HepG2 (cell line): ENCODE results near the gene ERV3-1. TPM values are rescaled to one million over a fixed set of nuclear protein-coding genes. Genes with fewer than 3 reads are reported as not detected.

Source experiments
- ADNP ChIP-seq: sonication (generic); formaldehyde crosslinking; IDR thresholded peaks from 2 replicates; pipeline ENCODE4 v1.4.0; 2020; ENCODE audit warnings: missing genetic modification reagents
- HNRNPUL1 ChIP-seq: fragments of 200-400 bp; formaldehyde crosslinking; IDR thresholded peaks from 2 replicates; pipeline ENCODE4 v1.6.1; 2017; ENCODE audit warnings: low read depth, mild to moderate bottlenecking, low read length, moderate library complexity
- SRY ChIP-seq: sonication (generic); formaldehyde crosslinking; IDR thresholded peaks from 2 replicates; pipeline ENCODE4 v1.8.0; 2022; ENCODE audit warnings: mild to moderate bottlenecking, missing genetic modification reagents
- SSRP1 ChIP-seq: IDR thresholded peaks from 2 replicates; pipeline ENCODE4 v1.6.1; 2016; ENCODE audit warnings: control low read depth
- TSC22D2 ChIP-seq: sonication (generic); formaldehyde crosslinking; IDR thresholded peaks from 2 replicates; pipeline ENCODE4 v1.5.1; 2020; ENCODE audit warnings: missing genetic modification reagents, mild to moderate bottlenecking, borderline replicate concordance
- ZC3H13 ChIP-seq: sonication (generic); formaldehyde crosslinking; IDR thresholded peaks from 2 replicates; pipeline ENCODE4 v1.8.1; 2023; ENCODE audit warnings: mild to moderate bottlenecking, missing genetic modification reagents, moderate library complexity
- ZC3H4 ChIP-seq: sonication (generic); formaldehyde crosslinking; IDR thresholded peaks from 2 replicates; pipeline ENCODE4 v1.4.0; 2020; ENCODE audit warnings: missing genetic modification reagents, borderline replicate concordance
- ZNF280B ChIP-seq: sonication (generic); formaldehyde crosslinking; IDR thresholded peaks from 2 replicates; pipeline ENCODE4 v1.5.0; 2020; ENCODE audit warnings: missing genetic modification reagents, mild to moderate bottlenecking, borderline replicate concordance
- ZNF343 ChIP-seq: sonication (generic); formaldehyde crosslinking; IDR thresholded peaks from 2 replicates; pipeline ENCODE4 v1.4.0; 2020; ENCODE audit warnings: mild to moderate bottlenecking, missing genetic modification reagents
- ZNF441 ChIP-seq: sonication (generic); formaldehyde crosslinking; IDR thresholded peaks from 2 replicates; pipeline ENCODE4 v1.7.0; 2021; ENCODE audit warnings: missing genetic modification reagents, borderline replicate concordance
- ZNF564 ChIP-seq: sonication (generic); formaldehyde crosslinking; IDR thresholded peaks from 2 replicates; pipeline ENCODE4 v1.8.1; 2023; ENCODE audit warnings: mild to moderate bottlenecking, missing genetic modification reagents
- polyA plus RNA-seq, 8 experiments: library from polyadenylated mRNA; depleted of rRNA in 3 of 8; stranded (reverse) in 7 of 8; unstranded in 1 of 8; fragments of >200 nt; fragmentation: Illumina TruSeq in 4 of 8; extraction: Trizol in 4 of 8; gene quantifications; 2 replicates each; pipeline versions ENCODE4 v1.2.1 to v1.2.3, GENCODE V29; 2011 to 2016; ENCODE audit warnings: low read depth in 4 of 8, missing spikeins in 1 of 8, mixed read lengths in 1 of 8; ENCODE audit not compliant: insufficient read depth in 1 of 8
- total RNA-seq, 5 experiments: library from RNA; depleted of rRNA; stranded (reverse); fragments of >200 nt; fragmentation: Illumina TruSeq; extraction: Trizol; gene quantifications; 2 replicates each; pipeline ENCODE4 v1.2.3, GENCODE V29; 2016; ENCODE audit warnings: low read depth in 1 of 5
- TF ChIP-seq, protein P1 (sequence below), 2 experiments: fragments of 450-650 bp in 1 of 2; sonication (generic) in 1 of 2; formaldehyde crosslinking in 1 of 2; IDR thresholded peaks; 2 replicates each; pipeline versions ENCODE4 v1.6.1 to v1.8.0; 2016 to 2022; ENCODE audit warnings: antibody characterized with exemption in 1 of 2, mild to moderate bottlenecking in 1 of 2, missing genetic modification reagents in 1 of 2
- TF ChIP-seq, protein P2 (sequence below): sonication (generic); formaldehyde crosslinking; IDR thresholded peaks from 2 replicates; pipeline ENCODE4 v1.4.0; 2020; ENCODE audit warnings: low read depth, missing genetic modification reagents
- TF ChIP-seq, protein P3 (sequence below): IDR thresholded peaks from 2 replicates; pipeline ENCODE4 v1.6.1; 2018; ENCODE audit warnings: missing genetic modification reagents, mild to moderate bottlenecking, missing compliant biosample characterization

ERV3-1 gene
- total and polyA plus RNA-seq, 2 of the 13 experiments (the other 11 are each of a cell fraction or from before 2014, with no cell fraction given) = 20.4 to 86.3 TPM

DNA sequence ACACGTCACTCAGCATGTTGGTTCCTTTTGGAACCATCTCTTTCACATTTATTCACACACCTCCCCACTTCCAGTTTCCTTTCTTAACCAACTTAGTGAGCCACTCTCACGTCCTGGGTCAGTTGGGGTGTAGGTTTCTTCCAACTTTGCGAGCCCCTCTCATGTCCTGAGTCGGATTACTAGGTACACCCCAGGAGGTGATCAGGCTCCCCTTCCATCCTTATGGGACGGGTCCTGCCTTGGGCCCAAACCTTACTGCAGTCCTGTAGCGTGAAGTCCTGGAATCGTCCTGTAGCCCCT is 7.7 kb downstream of the ERV3-1 start (continued):
- TF ChIP-seq, protein P1, sequence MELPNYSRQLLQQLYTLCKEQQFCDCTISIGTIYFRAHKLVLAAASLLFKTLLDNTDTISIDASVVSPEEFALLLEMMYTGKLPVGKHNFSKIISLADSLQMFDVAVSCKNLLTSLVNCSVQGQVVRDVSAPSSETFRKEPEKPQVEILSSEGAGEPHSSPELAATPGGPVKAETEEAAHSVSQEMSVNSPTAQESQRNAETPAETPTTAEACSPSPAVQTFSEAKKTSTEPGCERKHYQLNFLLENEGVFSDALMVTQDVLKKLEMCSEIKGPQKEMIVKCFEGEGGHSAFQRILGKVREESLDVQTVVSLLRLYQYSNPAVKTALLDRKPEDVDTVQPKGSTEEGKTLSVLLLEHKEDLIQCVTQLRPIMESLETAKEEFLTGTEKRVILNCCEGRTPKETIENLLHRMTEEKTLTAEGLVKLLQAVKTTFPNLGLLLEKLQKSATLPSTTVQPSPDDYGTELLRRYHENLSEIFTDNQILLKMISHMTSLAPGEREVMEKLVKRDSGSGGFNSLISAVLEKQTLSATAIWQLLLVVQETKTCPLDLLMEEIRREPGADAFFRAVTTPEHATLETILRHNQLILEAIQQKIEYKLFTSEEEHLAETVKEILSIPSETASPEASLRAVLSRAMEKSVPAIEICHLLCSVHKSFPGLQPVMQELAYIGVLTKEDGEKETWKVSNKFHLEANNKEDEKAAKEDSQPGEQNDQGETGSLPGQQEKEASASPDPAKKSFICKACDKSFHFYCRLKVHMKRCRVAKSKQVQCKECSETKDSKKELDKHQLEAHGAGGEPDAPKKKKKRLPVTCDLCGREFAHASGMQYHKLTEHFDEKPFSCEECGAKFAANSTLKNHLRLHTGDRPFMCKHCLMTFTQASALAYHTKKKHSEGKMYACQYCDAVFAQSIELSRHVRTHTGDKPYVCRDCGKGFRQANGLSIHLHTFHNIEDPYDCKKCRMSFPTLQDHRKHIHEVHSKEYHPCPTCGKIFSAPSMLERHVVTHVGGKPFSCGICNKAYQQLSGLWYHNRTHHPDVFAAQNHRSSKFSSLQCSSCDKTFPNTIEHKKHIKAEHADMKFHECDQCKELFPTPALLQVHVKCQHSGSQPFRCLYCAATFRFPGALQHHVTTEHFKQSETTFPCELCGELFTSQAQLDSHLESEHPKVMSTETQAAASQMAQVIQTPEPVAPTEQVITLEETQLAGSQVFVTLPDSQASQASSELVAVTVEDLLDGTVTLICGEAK (IDR thresholded peaks at IDR 0.05) = no peak
- TF ChIP-seq, protein P1 (CRISPR knock-in tag; IDR thresholded peaks at IDR 0.05) = peak; percentile 55; the same call in 1 of the 2 replicates
- TF ChIP-seq ZNF441 (CRISPR knock-in tag) = no peak
- peak; percentile 100 for TF ChIP-seq SSRP1 (CRISPR knock-in tag)
- 0 out of 2 replicates have a peak, but pooled peaks have one; percentile 89 for TF ChIP-seq ZC3H4 (CRISPR knock-in tag)
- no peak for TF ChIP-seq ZNF564 (CRISPR knock-in tag)
- TF ChIP-seq SRY (CRISPR knock-in tag) = no peak; the same call in 1 of the 2 replicates
- TF ChIP-seq, protein P2, sequence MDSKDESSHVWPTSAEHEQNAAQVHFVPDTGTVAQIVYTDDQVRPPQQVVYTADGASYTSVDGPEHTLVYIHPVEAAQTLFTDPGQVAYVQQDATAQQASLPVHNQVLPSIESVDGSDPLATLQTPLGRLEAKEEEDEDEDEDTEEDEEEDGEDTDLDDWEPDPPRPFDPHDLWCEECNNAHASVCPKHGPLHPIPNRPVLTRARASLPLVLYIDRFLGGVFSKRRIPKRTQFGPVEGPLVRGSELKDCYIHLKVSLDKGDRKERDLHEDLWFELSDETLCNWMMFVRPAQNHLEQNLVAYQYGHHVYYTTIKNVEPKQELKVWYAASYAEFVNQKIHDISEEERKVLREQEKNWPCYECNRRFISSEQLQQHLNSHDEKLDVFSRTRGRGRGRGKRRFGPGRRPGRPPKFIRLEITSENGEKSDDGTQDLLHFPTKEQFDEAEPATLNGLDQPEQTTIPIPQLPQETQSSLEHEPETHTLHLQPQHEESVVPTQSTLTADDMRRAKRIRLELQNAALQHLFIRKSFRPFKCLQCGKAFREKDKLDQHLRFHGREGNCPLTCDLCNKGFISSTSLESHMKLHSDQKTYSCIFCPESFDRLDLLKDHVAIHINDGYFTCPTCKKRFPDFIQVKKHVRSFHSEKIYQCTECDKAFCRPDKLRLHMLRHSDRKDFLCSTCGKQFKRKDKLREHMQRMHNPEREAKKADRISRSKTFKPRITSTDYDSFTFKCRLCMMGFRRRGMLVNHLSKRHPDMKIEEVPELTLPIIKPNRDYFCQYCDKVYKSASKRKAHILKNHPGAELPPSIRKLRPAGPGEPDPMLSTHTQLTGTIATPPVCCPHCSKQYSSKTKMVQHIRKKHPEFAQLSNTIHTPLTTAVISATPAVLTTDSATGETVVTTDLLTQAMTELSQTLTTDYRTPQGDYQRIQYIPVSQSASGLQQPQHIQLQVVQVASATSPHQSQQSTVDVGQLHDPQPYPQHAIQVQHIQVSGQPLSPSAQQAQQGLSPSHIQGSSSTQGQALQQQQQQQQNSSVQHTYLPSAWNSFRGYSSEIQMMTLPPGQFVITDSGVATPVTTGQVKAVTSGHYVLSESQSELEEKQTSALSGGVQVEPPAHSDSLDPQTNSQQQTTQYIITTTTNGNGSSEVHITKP (CRISPR knock-in tag) = no peak; the same call in 1 of the 2 replicates
- 0 out of 2 replicates have a peak, but pooled peaks have one; percentile 32 for TF ChIP-seq ZNF343 (CRISPR knock-in tag)
- TF ChIP-seq HNRNPUL1 = no peak
- TF ChIP-seq TSC22D2 (CRISPR knock-in tag) = no peak
- TF ChIP-seq ADNP = no peak
- TF ChIP-seq ZC3H13 (CRISPR knock-in tag) = 0 out of 2 replicates have a peak, but pooled peaks have one; percentile 80
- TF ChIP-seq ZNF280B = peak; percentile 71; the same call in 1 of the 2 replicates
- TF ChIP-seq, protein P3, sequence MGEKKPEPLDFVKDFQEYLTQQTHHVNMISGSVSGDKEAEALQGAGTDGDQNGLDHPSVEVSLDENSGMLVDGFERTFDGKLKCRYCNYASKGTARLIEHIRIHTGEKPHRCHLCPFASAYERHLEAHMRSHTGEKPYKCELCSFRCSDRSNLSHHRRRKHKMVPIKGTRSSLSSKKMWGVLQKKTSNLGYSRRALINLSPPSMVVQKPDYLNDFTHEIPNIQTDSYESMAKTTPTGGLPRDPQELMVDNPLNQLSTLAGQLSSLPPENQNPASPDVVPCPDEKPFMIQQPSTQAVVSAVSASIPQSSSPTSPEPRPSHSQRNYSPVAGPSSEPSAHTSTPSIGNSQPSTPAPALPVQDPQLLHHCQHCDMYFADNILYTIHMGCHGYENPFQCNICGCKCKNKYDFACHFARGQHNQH (CRISPR knock-in tag) = no peak
